Stimulated activated CD8-positive, alpha-beta memory T cell treated with anti-CD3 and anti-CD28 coated beads, Interleukin-15, amount 100 ng/mL, for 4 hours (primary cell): ENCODE data around the gene ZFP69B.
A peak's percentile ranks its signal among the peaks of the same experiment; 100 is the strongest.

Source experiments
- DNase-seq, 2 donors: peaks; one replicate each; pipeline ENCODE4 v3.0.0-alpha.2; 2020; ENCODE audit warnings: low read depth in 2 of 2

ZFP69B gene

DNA sequence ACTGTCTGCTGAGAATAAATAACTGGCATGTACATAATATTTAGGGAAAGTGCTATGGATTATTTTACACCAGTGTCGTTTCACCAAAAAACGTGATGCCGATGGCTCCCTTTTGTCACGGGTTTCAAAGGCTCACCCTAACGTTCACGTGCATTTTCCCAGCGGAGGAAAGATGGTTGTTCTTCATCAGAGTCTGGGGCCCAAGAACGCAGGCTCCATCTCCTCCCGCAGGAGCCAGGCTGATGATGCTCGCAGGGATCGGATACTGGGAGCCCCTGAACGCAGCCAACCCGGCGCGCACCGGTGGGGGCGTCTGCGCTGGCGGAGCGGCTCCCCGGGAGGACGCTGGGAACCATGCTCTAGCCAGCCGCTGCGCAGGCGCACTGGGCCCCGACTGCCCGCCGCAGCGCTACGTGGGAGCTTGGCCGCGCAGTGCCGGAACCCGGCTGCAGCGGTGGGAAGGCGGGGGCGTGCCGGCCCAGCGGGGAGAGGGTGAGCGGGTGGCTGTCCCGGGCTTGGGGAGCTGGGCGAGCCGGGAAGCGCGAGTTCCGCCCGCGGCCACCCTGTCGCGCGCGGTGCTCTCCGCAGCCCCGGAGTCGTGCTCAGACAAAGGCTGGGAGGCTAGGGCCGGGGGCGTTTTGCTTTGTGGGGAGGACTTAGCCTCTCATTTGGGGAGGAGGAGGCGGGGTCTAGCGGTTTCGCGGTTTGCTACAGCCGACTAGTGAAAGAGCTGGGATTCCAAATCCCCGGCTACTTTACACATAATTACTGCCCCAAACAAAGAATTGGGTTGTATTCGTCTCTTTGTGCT, at the start of gene ZFP69B:
Gene ZFP69B, plus strand, starts transcription at position 793 of the 811 bp plus-strand sequence. CDS start 486 bp downstream, outside the sequence.
- DNase-seq: peak; percentile 80 to 86

DNA sequence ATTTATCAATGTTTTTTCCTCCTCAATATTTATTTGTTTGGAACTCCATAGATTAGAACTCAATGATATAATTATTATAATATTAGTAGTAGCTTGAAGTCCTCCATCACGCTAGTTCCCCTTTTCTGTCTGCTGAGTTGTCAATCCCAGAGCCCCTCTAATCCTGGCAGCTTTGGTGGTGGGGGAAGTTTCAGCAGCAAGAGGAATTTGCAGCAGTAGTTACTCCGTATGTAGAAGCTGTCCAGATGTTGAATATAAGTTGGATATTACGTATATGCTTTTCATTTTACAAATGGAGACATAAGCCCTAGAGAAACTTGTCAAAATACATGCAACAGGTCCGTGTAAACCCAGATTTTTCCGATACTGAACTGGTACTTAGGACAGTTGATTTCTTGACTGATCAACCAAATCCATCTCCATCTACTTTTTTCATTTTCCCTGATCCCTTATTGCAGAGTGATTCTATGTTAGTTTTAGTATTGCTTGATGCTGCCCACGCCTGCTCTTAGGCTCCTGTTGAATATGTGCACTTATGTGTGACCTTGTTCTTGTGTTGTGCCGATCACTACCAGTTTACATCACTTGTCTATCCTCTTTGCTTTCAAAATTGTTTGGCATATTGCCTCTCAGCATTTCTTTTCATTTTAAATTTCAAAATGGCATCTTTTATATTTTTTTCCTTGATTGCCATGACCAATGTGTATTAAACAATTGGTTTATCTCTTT, 48.6 kb upstream of the ZFP69B start:
- DNase-seq: no peak

DNA sequence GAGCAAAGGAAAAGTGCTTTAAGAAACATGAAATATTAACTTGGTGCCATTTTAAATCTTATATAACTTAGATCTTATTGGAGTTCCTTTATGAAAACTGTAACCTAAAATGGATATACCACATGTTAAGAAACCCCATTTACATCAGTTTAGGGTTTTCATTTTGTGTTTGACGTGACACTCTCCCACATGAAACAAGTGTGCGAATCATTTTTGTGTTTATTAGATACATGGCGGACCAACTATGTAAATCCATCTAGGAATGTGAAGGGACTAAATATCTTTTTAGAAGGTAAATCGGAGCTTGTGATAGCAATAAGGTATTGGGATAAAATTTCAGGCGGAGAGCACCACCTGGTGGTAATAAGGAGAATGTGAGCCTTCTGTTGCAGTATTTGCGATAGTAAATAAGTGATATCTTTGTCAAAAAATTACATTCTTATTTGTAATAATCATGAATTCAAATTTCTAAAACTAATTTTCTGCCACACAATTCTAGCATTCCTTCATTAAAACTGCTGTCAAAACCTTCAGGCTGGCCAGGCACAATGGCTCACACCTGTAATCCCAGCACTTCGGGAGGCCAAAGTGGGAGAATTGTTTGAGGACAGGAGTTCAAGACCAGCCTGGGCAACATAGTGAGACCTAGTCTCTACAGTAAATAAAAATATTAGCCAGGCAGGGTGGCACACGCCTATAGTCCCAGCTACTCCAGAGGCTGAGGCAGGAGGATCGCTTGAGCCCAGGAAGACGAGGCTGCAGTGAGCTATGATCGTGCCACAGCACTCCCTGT, 45.4 kb upstream of the ZFP69B start:
- DNase-seq: no peak

DNA sequence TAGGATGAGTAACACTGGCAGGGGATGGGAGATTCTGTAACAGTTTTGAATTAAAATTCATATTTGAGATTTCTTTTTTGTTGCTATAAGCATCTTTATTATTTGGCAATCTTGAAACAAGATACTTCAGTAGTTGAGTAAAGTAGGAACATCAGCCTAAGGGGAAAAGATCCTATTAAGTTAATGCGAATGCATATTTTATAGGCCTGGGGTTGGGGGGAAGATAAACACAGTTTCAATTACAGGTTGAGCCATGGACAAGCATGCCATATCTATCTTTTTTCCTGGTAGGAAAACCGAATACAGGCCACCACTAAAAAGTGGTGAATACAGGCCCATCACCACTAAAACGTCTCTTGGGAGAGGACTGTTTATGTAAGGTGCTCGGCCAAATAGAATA, 44.5 kb upstream of the ZFP69B start:
- DNase-seq: no peak

DNA sequence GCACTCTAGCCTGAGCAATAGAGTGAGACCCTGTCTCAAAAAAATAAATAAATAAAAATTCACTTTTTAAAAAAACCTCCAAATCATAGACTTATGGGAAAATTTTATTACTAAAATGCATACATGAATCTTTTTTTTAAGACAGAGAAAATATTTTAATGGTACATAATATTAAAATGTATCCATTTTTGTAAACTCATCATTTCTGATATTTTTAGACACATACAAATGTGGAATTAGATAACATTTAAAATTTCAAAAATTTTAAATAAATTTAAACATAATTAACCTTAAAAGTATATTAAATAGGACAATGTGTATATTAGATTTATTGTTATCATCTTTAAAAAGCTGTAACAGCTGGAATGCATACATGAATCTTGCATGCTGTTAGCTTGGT, 42.8 kb upstream of the ZFP69B start:
- DNase-seq: no peak

DNA sequence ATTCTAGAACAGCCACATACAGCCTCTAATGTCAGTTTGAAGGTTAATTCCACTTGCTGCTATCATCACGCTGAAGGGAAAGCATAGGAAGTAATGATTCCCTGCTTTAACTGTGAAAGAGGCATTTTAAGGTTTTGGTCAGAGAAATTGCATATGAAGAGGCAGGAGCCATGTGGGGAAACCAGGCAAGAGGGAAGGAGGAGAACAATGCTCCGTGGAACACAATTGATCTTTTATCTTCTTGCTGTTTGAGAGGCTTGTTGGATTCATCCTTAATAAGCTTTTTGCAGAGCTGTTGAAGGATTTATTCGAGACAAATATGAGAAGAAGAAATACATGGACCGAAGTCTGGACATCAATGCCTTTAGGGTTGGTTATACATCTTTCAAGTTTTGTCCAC, 40.8 kb upstream of the ZFP69B start:
- DNase-seq: no peak

DNA sequence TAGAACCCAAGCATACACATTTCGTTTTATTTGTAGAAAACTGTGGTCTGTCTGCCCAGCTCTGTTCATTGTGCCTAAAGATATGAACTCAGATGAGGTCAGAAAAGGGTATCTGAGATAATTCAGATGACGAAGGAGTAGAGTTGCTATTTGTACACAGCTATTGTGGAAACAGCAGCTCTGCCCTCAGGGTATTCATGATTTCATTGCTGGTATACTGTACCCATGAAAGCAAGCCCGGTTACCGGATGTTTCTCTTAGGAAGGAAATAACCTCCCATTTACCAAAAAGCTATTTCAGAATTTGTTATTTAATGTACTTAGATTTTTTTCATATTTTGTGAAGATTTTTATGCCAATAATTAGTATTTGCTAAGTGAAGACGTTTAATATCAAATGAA, 39.0 kb upstream of the ZFP69B start:
- no peak for DNase-seq

DNA sequence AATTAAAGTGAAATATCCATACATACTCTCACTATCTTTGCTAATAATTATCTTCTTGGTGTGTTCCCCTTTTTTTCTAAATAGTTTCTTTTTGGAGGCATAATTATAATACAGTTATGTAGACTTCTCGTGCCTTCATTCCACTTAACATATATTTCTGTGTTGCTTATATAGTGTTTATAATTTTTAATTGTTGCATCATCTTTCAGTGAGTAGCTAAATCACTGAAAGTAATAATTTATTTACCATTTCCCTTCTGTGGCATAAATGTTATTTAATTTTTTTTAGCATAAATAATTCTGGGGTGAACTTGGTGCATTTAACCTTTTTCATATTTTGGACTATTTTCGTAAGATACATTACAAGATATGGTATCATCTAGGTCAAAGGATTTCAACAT, 38.4 kb upstream of the ZFP69B start:
- no peak for DNase-seq

DNA sequence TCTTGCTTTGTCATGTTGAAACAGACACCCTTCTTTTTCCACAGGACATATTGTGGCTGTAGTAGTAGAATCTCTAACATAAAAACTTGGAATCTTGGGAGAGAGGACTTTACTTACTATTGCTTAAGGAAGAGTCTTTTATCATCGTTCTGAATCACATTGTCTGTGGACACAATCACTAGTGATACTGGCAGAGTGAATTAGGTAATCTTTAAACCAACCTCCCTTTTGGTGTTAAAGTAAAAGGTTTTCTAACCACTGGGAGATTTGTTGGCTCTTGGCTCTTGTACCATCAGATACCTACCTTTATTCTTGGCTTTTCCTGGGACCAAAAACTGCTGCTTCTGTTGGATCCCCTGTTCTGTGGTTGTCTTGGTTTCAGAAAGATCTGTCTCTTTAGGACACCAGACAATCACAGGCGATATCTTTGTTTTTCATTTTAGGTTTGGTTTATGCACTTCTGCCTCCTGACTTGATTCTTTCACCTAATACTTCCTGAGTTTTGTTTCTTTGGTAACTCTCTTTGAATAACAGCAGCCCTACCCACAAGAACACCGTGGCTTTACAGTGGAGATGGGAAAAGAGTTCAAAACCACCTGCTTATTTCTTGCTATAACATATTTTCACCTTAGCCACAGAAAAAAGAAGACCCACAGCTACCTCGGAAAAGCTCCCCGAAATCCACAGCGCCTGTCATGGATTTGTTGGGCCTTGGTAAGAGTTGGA, 36.6 kb upstream of the ZFP69B start:
- no peak for DNase-seq

DNA sequence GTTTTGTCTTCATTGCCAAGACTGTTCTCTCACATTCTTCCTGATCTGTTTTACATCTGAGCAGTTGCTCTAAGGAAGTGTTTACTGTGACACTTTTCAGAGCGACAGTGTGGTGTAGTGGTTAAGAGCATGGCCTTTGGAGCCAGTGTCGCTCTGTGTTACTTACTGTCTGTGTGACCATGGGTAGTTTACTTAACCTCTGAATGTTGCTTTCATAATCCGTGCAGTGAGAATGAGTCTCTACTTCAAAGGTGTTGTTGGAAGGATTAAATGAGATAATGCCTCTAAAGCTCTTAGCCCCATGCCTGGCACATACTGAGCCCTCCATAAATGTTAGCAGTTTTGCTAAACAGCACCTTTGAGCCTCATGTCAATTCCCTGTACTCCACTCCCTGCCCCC, 35.9 kb upstream of the ZFP69B start:
- DNase-seq: no peak

DNA sequence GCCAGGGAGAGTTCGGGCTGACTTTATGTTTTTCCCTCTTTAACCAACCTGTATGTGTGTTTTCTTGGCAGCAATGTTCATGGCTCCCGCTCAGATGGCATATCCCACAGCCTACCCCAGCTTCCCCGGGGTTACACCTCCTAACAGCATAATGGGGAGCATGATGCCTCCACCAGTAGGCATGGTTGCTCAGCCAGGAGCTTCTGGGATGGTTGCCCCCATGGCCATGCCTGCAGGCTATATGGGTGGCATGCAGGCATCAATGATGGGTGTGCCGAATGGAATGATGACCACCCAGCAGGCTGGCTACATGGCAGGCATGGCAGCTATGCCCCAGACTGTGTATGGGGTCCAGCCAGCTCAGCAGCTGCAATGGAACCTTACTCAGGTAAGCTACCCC, 33.6 kb upstream of the ZFP69B start:
- no peak for DNase-seq

DNA sequence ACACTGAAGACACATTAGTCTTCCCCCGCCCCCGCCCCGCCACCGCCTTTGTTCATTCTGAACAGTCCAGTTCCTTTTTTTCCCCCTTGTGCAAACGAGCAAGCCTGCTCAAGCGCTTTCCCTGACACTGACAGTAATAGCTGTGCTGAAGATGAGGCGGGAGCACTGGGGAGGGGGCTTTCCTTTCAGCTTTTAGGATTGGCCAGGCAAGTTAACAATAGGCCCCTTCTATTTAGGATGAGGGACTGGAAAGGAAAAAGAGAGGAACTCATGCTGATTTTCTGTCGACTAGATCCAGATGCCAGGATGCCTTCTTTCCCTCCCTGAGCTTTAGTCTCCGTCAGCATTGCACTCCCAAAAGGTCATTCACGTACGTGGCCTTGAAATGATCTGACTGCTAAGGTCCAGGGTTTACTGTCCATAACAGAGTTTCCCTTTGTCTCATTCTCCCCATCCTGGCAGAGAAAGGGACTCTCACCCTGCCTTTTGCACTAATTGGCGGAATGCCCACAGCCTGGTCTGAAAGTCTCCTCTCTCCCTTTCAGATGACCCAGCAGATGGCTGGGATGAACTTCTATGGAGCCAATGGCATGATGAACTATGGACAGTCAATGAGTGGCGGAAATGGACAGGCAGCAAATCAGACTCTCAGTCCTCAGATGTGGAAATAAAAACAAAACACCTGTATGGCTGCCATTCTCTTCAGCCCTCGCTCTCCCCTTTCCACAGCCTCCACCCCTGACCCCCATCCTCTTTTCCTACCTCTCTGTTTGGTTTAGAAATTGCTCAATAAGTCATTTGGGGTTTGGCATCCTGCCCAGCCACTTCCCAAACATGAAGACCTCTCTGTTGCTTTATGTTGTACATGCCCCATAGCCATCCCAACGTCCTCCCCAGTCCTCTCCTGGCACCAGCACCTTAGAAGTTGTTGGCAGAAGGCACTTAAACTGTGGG, 28.6 kb upstream of the ZFP69B start:
- DNase-seq: no peak

DNA sequence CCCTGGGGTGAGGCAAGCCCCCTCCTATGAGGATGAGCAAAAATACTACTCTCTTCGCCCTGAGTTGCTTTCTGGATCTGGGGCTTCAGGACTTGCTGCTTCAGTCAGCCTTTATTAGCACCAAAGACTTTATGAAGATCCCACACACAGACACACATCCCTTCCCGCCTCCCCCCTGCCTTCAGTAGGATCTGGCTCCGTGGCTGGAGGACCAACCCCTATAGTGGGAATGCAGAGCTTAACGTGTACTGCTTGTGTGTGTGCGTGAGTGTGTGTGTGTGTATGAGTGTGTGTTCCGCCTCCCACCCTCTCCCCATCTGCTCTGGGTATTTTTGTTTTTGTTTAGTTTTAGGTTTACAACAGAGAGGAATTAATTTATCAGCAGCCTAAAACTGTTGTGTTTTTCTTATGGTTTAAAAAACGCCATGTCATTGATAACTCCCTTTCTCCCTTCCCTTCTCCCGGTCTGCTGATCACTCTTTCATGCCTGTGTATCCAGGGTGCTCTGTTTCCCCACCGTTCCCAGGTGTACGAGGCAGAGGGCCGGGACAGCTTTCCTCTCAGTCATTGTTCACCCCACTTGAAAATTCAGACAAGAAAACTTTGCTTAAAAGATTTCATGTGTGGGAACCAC, 27.5 kb upstream of the ZFP69B start:
- no peak for DNase-seq

DNA sequence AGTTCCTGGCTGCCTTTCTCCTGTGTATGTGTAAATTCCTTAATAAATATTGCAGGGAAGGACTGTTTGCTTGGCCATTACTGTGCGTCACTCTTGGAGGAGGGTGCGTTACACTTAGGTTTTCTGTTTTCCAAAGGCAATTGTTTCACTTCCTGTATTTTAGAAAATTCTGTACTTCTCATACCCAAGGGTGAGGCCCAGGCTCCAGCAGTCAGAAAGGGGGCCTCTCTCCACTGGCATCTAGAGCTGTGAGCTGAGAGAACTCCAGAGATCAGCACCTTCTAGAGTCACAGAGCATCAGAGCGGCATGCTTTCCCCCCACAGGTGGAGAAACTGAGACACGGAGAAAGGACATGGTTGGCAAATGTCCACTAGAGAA, 27.0 kb upstream of the ZFP69B start:
- no peak for DNase-seq

DNA sequence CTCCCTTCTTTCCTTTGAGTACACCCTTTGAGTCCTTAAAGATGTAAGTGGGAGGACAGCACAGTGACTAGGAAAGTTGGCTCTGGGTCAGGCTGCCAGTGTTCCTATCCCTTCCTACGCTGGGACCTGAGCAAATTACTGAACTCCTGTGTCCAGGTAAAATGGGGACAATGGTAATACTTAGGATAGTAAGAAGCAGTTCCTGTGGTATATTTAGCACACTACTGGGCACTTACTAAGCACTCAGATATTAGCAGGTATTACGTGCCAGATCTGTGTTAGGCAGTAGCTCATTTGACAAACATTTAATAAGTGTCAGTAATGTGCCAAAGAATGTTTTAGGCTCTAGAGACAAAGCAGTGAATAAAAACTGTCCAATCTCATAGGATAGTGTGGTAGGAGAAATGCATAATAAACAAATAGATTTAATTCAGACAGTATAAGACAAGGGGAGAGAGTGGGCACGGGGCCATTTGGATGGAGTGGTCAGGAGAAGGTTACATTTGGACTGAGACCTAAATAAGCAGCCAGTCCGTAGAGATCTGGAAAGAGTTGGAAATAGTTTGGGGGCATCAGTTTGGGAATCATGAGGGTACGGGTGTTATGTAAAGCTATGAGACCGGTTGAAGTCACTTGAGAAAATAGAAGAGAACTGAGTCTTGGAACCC, 26.2 kb upstream of the ZFP69B start:
- no peak for DNase-seq

DNA sequence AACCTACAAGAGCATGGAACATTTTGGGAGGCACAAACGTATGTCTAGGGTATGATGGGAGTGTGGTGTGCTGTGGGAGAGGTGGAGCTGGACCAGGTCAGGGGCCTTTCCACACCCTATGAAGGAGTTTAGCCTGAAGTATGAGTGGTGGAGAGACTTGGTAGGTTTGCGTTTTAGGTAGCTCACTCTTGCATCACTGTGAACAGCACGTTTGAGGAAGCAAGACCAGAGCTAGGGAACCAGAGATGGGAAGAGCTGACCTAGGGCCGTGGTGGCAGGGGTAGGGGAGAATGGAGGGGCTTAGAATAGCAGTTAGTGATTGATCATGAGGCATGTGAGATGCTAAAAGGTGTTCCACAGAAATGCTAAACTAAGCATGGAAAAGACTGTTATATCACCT, 25.1 kb upstream of the ZFP69B start:
- DNase-seq: no peak

DNA sequence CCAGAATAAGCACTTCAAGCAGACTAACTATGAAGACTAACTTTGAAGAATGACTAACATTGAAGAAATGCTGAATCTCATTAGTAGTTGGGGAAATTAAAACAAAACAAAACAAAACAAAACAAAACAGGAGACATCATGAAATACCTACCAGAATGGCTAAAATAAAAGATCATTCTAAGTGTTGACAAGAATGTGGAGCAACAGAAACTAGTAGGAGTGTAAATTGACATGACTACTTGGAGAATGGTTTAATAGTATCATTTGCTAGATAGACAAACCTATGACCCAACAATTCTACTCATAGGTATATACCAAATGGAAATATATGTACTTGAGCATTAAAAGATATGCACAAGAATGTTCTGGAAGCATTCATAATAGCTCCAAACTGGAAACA, 18.9 kb upstream of the ZFP69B start:
- no peak for DNase-seq

DNA sequence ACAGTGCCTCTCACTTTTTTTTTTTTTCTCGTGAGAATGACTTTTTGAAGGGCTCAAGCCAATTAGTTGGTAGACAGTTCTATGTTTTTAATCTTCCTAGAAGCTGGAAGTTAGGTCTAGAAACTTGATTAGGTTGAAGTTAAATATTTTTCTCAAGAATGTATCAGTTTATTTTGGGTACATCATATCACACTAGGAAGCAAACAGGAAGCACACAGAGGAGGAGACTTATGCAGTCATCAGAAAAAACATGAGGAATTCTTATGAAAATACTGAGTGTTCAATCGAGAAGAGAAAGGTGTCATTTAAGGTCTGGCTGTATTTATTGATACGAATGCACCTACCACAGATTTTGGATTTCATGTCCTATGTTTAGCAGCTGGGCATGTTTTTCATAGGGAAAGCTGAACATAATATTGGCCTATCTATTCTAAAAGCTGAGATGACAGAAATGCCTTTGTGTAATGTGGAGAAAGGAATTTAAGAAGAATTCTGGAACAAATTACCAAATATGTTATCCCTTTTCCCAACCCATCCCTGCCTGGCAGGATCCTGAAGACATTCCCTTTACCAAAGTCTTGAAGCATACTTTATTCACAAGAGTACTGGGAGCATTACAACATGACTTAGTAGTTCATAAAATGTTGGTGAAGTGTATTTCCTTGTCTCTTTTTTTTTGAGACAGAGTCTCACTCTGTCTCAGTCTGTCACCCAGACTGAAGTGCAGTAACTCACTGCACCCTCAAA, 17.5 kb upstream of the ZFP69B start:
- DNase-seq: no peak

DNA sequence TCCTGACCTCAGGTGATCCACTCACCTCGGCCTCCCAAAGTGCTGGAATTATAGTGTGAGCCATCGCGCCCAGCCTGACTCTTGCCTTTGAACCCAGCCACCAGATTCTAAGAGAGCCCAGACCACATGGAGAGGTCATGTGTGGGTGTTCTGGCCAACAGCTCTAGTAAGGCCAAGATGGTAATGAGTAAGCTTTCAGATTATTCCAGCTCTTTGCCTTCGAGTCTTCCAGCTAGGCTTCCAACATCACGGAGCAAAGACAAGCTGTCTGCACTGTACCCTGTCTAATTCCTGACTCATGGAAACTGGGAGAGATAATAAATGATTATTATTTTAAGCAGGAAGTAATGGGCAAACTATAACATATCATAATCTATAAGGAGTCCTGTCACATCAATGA, 14.8 kb upstream of the ZFP69B start:
- no peak for DNase-seq
